Fibroblast of pulmonary artery (primary cell): ENCODE results near the gene RPL27A.

Experiments
- DNase-seq: peaks from one replicate; pipeline ENCODE4 v3.0.0-alpha.2; 2010; ENCODE audit warnings: low read depth
- H3K4me3 ChIP-seq: replicated peaks from 2 replicates; pipeline ENCODE4 v1.5.1; 2011; ENCODE audit warnings: low read depth, mild to moderate bottlenecking, control low read depth, low read length, moderate library complexity
- TF ChIP-seq, protein P1 (sequence below): IDR thresholded peaks from 2 replicates; pipeline ENCODE4 v1.5.1; 2011; ENCODE audit warnings: mild to moderate bottlenecking, control low read depth, low read length, inconsistent platforms; ENCODE audit errors: missing control alignments

Gene RPL27A

DNA sequence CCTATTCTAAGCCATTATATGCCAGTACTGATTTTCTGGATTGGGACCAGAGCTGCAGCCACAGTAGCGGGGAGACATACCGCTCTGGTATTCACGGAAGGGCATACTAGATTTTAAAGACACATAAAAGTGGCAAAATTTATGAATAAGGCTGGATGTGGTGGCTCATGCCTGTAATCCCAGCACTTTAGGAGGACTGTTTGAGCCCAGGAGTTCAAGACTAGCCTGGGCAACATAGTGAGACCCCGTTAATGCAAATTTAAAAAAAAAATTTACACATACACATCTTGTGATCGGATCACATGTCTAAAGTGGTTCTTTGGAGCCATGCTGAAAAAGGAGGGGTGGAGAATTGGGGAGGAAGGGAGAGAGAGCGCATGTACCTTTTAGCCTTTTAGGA lies 9.0 kb downstream of the RPL27A start:
- TF ChIP-seq, protein P1, sequence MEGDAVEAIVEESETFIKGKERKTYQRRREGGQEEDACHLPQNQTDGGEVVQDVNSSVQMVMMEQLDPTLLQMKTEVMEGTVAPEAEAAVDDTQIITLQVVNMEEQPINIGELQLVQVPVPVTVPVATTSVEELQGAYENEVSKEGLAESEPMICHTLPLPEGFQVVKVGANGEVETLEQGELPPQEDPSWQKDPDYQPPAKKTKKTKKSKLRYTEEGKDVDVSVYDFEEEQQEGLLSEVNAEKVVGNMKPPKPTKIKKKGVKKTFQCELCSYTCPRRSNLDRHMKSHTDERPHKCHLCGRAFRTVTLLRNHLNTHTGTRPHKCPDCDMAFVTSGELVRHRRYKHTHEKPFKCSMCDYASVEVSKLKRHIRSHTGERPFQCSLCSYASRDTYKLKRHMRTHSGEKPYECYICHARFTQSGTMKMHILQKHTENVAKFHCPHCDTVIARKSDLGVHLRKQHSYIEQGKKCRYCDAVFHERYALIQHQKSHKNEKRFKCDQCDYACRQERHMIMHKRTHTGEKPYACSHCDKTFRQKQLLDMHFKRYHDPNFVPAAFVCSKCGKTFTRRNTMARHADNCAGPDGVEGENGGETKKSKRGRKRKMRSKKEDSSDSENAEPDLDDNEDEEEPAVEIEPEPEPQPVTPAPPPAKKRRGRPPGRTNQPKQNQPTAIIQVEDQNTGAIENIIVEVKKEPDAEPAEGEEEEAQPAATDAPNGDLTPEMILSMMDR, result no peak
- H3K4me3 ChIP-seq, result no peak overlapping the region
- DNase-seq, result no peak

GRCh38 chr11:8692417-8692816 lies 9.8 kb downstream of the RPL27A start:
- H3K4me3 ChIP-seq, result no peak overlapping the region
- DNase-seq, result no peak
- TF ChIP-seq, protein P1, result no peak

- H3K4me3 ChIP-seq, result no peak overlapping the region
- TF ChIP-seq, protein P1, result no peak
- no peak for DNase-seq
These were observed 10.5 kb downstream of the RPL27A start for GRCh38 chr11:8693010-8693551.

DNA sequence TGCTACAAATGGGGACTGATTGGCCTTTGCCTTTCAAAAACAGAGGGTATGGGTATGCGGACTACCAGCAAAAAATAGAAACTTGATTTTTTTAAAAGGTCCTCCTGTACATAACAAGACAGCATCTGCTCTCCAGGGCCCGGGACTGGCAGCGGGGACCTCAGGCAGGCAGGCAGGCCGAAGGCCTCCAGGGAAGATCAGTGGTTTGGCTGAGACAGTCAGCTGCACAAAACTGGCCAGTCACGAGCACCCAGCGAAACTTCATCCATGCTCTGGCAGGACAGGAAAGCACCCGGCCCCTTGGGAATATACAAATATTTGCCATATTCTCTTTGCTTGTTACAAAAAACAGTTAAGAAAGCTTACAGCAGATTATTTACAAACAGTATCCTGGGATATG lies 11.0 kb downstream of the RPL27A start:
- TF ChIP-seq, protein P1, result no peak
- DNase-seq, result no peak
- H3K4me3 ChIP-seq, result no peak overlapping the region

DNA sequence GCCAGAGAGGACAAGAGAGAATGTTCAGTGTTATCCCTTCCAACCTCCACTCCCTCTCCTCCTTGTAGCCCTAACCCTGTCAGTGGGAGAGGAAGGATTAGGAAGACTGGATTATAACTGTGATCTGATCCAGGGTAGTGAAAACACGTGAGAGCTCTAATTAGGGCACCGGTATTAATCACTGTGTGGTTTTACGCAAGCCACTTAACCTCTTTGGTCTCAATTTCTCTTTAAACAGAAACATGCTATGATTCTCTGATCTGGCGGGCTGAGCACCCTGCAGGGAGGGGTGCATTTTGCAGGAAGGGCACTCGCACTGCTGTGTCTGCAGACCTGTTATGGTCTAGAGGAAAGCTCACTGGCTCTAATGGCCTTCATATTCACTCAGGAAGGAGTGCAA lies 11.5 kb downstream of the RPL27A start:
- no peak overlapping the region for H3K4me3 ChIP-seq
- DNase-seq, result no peak
- TF ChIP-seq, protein P1, result no peak

DNA sequence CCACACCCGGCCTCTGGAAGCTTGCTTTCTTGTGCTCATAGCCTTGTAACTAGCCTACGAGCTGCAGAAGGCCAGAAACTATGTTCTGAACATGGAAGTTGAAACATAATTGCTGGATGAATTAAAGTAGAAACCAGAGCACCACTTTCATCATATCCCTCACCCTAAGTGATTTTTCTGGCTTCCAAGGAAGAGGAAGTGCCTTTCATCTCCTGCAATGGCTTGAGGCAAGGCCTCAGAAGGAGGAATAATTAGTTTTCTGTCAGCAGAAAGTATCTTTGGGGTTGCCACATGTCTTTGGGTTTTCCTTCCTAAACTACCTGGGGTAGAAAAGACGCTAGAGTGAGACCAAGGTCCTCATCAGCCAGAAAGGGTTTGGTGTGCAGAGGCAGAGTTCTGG lies 14.5 kb downstream of the RPL27A start:
- no peak for DNase-seq
- TF ChIP-seq, protein P1, result no peak
- H3K4me3 ChIP-seq, result no peak overlapping the region

DNA sequence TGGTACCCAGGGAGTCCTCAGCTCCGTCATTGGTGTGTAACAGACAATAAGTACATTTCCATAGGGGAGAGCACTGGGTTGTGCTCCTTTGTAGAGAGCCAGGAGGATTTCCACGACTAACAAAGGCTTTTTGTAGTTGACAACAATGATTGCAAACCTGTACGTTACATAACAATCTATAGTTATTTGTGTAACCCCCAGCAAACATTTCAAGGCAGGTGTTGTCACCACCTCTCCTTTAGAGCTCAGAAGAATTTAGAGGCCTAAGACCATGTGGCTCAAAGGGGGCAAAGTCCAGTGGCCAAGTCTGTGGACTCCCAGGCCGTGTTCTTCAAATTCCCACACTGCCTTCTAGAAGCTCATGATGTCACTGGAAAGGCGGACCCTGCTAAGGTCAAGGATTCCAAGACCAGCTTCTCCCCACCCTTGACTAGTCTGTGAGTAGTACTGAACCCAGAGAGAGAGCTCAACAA lies 15.8 kb downstream of the RPL27A start:
- H3K4me3 ChIP-seq, result no peak overlapping the region
- no peak for DNase-seq
- TF ChIP-seq, protein P1, result no peak
